IPS DF 4.7 (cell line): ENCODE results near the gene KCNK4.
A peak's percentile ranks its signal among the peaks of the same experiment; 100 is the strongest.

ENCODE experiments used
- DNase-seq: peaks from one replicate; pipeline ENCODE4 v3.0.0-alpha.2; 2013; ENCODE audit warnings: low spot score; ENCODE audit errors: extremely low read depth

KCNK4 gene

DNA sequence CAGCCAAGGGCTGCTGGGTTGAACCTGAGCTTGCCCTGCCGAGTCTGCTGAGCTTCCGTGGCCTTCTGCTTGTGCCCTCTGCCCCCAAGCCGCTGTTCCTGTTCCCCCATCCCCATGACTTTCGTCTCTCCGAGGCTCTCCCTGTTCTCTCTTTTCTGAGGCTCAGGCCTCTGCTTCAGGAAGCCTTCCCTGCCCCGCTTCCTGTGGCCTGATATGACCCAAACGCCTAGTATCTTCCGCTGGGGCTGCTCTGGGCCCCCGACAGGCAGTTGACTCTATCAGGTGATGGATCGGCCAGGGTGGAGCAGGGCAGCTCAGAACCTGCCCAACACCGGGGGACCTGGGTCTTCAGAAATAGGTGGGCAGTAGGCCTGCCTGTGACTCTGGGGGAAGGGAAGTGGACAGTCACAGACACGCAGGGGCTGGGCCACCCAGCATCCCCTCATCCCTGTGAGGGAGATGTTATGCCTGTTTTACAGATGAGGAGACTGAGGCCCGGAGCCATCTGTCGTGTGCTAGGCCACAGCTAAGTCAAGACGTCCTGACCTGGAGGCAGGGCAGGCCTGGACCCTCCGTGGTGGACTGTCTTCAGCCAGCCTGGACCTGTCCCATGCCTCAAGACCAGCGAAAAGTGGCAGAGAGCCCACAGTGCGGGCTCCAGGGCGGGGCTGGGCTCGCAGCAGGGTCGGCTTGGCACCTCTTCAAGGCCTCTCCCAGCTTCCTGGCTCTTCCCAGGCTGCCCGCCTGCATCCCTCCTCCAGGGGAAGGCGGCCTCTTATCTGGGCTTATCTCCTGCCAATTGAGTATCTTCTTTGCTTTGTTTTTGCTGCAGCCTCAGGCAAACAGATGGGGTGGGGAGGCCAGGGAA lies 22.8 kb upstream of the KCNK4 start:
- no peak for DNase-seq

DNA sequence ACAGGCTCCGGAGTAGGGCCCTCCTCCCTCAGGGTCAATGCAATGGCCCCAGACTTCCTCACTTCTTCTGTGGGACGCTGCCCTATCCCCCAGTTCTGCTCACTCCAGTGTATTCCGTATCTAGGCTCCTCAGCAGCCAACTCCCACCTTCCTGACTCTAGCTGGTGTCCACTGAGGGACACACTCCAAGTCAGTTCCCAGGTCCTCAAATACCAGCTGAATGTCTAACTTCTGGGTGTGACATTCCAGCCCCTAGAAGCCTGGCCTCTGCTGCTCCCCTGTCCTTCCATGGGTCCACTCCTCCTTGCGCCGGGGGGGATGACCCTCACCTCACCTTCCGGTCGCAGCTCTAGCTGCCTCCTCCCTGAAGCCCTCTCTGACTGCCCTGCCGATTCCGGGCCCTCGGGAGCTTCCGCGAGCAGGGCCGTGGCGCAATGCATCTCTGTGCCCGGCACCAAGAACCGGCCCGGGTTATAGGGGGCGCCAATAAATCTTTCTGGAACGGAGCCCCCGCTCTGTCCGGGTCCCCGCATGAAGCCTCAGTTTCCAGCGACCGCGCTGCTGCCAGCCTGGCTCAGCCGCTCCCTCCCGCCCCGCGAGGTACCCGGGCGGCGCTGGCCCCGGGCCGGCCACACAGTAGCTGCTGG lies 22.1 kb upstream of the KCNK4 start:
- DNase-seq: no peak

- DNase-seq: peak; percentile 99
These were observed 21.4 kb upstream of the KCNK4 start for GRCh38 chr11:64269540-64270220.

DNA sequence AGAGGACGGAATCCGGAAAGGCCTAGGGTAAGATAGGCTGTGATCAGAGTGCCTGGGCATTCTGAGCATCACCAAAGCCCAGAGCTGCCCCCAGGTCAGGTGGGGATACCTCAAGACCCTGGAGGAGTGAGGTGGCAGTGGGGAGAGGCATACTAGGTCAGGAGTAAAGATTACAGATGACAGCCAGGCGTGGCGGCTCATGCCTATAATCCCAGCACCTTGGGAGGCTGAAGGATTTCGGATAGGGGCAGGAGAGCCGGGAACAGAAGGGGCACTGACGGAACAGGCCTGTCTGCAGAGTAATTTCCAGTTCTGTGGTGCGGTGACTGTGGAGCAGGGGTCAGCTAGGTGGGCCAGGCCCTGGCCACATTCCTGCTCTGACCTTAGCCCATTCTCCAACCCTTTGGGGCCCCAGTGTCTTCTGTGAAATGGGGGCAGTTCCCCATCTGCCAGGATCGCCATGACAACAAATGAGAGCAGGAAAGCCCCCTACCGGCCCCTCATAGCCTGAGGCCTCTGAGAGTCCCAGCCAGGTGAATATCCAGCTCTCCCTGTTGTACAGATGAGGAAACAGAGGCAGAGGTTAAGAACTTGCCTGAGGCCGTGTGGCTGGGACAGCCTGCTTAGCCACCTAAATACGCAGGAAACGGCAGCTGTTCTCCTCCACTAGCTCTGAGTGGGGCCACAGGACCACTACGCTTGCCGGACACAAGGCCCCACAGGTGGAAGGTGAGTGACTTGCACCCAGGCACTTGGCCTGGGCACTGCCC lies 15.9 kb upstream of the KCNK4 start:
- no peak for DNase-seq

DNA sequence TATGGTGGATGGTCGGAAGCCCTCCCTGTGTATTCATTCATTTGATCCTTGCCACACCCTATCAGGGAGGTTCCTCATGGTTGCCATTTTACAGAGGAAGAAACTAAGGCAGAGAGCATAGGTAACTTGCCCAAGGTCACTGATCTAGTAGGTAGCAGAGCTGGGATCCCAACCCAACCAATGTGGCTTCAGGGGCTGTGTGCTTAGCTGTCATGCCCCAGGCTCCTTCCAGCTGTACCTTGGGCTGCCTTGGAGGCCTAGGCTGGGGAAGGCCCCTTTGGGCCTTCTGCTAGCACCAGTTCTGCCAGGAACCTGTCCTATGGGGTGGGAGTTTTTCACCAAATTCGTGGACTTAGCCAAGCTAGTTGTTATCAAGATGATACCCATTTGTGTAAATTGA lies 15.3 kb upstream of the KCNK4 start:
- DNase-seq: no peak

GRCh38 chr11:64276653-64277431 lies 14.3 kb upstream of the KCNK4 start:
- no peak for DNase-seq

GRCh38 chr11:64278576-64279190 lies 12.4 kb upstream of the KCNK4 start:
- no peak for DNase-seq

- DNase-seq: no peak
These were observed 8.9 kb upstream of the KCNK4 start for GRCh38 chr11:64281957-64282770.

GRCh38 chr11:64283092-64283491 lies 8.0 kb upstream of the KCNK4 start:
- no peak for DNase-seq

GRCh38 chr11:64284048-64284961 lies 6.8 kb upstream of the KCNK4 start, which contains the start of gene BAD:
TSS of gene BAD (minus strand) at chr11:64284665. CDS start at chr11:64284368, 297 bp downstream.
- DNase-seq: no peak

DNA sequence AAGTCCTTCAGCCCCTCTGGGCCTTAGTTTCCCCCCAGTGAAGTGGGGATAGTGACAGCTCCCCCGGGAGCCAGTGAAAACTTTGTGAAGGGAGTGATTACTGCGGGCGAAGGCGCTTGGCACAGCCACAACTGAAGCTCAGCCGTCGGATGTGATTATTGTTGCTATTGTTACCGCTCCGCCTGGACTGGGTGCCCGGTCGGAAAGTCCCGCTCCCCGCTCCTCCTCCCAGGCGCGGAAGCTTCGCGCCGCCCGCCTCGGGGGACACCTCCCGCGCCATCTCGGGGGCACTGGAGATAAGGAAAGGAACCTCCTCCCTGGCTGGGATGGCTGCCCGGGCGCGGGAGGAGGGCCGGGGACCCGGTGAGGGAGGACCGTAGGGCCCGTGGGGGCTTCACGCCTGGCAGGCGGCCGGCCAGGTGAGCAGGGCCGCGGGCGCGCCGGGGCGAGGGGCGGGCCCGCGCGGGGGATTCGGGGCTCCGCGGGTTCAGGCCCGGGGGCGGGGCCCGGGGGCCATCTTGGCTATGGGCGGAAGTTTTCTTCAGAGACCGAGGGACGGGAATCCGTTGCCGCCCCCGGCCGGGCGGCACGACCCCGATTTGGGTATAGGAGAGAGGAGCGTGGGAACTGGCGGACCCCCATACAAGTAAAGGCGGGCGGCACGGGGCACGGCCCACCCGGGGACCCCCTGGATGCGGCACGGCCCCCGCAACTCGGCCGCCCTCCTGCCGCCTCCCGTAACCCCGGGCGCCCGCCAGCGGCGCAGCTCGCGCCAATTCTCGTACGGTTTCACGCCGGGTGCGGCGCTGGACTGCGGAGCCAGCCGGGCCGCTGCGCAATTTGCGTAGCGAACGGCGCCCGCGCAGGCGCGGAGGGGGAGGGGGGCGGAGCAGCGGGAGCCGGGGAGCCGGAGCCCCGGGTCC lies 5.9 kb upstream of the KCNK4 start, which contains the start of gene GPR137:
Gene GPR137, plus strand, starts transcription at position 887 of the 923 bp plus-strand sequence. CDS start 677 bp downstream, outside the sequence.
- DNase-seq: no peak

DNA sequence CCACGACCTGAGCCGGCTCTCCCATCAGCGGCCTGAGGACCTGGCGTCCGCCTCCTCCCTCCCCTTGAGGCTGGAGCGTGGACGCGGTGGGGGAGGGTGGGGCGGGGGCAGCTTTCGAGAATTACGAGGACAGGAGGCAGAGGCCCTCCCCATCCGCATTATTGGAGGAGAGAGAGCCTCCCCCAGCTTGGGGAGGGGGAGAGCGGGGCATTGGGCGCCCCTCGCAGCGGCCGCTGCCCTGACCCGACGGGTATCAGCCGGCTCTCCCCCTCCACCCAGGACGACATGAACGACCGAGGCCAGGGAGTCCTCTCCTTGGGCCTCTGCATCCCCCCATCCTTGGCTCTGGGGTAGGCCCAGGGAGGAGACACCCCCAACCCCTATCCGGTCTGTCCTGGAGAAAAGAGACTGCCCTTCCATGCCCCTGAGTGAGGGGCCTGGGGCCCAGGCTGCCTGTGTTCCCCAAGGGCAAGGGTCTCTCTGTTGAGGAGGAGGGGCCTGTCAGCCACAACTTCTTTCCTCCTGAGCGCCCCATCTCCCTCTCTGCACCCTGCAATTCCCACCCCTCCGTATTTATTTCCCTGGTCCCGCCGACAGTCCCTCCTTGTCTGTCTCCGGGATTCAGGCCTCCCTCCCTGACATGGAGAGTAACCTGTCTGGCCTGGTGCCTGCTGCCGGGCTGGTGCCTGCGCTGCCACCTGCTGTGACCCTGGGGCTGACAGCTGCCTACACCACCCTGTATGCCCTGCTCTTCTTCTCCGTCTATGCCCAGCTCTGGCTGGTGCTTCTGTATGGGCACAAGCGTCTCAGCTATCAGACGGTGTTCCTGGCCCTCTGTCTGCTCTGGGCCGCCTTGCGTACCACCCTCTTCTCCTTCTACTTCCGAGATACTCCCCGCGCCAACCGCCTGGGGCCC lies 5.0 kb upstream of the KCNK4 start:
- no peak for DNase-seq

DNA sequence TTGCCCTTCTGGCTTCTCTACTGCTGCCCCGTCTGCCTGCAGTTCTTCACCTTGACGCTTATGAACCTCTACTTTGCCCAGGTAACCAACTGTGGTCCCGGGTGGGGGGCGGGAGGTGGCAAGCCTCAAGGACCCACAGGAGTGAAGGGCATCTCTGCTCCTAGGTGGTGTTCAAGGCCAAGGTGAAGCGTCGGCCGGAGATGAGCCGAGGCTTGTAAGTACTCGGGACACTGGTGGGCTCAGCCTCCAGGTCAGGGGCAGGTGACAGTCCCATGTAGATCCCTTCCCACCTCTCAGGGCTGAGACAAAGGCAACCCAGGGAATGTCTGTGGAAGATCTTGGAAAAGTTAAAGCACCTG lies 4.3 kb upstream of the KCNK4 start:
- DNase-seq: no peak

GRCh38 chr11:64287676-64288352 lies 3.3 kb upstream of the KCNK4 start:
- DNase-seq: no peak

- no peak for DNase-seq
These were observed 2.8 kb upstream of the KCNK4 start for GRCh38 chr11:64288353-64288750.
